GM12878 (cell line): ENCODE measurements around the gene SRPRB. TPM values are rescaled to one million over a fixed set of nuclear protein-coding genes. Genes with fewer than 3 reads are reported as not detected.
A peak's percentile ranks its signal among the peaks of the same experiment; 100 is the strongest.

Experiments
- ATF7 ChIP-seq: fragments of 450-650 bp; IDR thresholded peaks from 2 replicates; pipeline ENCODE4 v1.6.1; 2016; ENCODE audit warnings: low read depth, mild to moderate bottlenecking
- CHD2 ChIP-seq: IDR thresholded peaks from 2 replicates; pipeline ENCODE4 v1.6.1; 2011; ENCODE audit warnings: low read depth, low read length, improper control_type of control experiment, borderline replicate concordance
- DPF2 ChIP-seq: fragments of 450-650 bp; IDR thresholded peaks from 2 replicates; pipeline ENCODE4 v1.6.1; 2017; ENCODE audit warnings: mild to moderate bottlenecking
- FOXK2 ChIP-seq: fragments of 450-650 bp; IDR thresholded peaks from 2 replicates; pipeline ENCODE4 v1.6.1; 2017; ENCODE audit warnings: mild to moderate bottlenecking, moderate library complexity
- IKZF1 ChIP-seq: fragments of 450-650 bp; conservative IDR thresholded peaks from 2 replicates; pipeline ENCODE4 v1.6.1; 2017; ENCODE audit warnings: antibody characterized with exemption, mild to moderate bottlenecking
- MEF2A ChIP-seq: IDR thresholded peaks from 2 replicates; pipeline ENCODE4 v1.6.1; 2011; ENCODE audit warnings: low read depth, mild to moderate bottlenecking, low read length, moderate library complexity; ENCODE audit not compliant: insufficient read depth
- MTA2 ChIP-seq: fragments of 450-650 bp; IDR thresholded peaks from 2 replicates; pipeline ENCODE4 v1.6.1; 2016; ENCODE audit warnings: low read depth, mild to moderate bottlenecking, moderate library complexity
- MXI1 ChIP-seq: fragments of 150-350 bp; IDR thresholded peaks from 2 replicates; pipeline ENCODE4 v1.6.1; 2011; ENCODE audit warnings: low read depth, mild to moderate bottlenecking, inconsistent platforms, low read length, improper control_type of control experiment
- NFYA ChIP-seq: IDR thresholded peaks from 2 replicates; pipeline ENCODE4 v1.6.1; 2011; ENCODE audit warnings: low read depth, mild to moderate bottlenecking, low read length, improper control_type of control experiment, borderline replicate concordance
- NRF1 ChIP-seq: conservative IDR thresholded peaks from 2 replicates; pipeline ENCODE4 v1.6.1; 2011; ENCODE audit warnings: mild to moderate bottlenecking, low read depth, low read length, improper control_type of control experiment
- SIX5 ChIP-seq: IDR thresholded peaks from 2 replicates; pipeline ENCODE4 v1.6.1; 2011; ENCODE audit warnings: mild to moderate bottlenecking, low read depth, low read length, moderate library complexity; ENCODE audit not compliant: severe bottlenecking
- SREBF2 ChIP-seq: IDR thresholded peaks from 2 replicates; pipeline ENCODE4 v1.6.1; 2012; ENCODE audit warnings: mild to moderate bottlenecking, low read length
- TARDBP ChIP-seq: IDR thresholded peaks from 2 replicates; pipeline ENCODE4 v1.6.1; 2016; ENCODE audit warnings: borderline replicate concordance
- YY1 ChIP-seq: IDR thresholded peaks from 2 replicates; pipeline ENCODE4 v1.6.1; 2011; ENCODE audit warnings: low read depth, mild to moderate bottlenecking, low read length
- ZNF384 ChIP-seq: IDR thresholded peaks from 2 replicates; pipeline ENCODE4 v1.6.1; 2012; ENCODE audit warnings: low read depth, mild to moderate bottlenecking, low read length, improper control_type of control experiment, borderline replicate concordance
- polyA plus RNA-seq, 11 experiments: library from polyadenylated mRNA; depleted of rRNA in 4 of 11; unstranded in 6 of 11; stranded (reverse) in 5 of 11; fragments of >200 nt; fragmentation: Nextera tagmentation in 4 of 11; fragmentation: Illumina TruSeq in 1 of 11; extraction: Ambion mirVana in 4 of 11; extraction: Trizol in 1 of 11; gene quantifications; 1 replicate in 1 of 11; 2 replicates in 10 of 11; pipeline versions ENCODE4 v1.2.1 to v1.2.3, GENCODE V29; 2011 to 2016; ENCODE audit warnings: inconsistent platforms in 2 of 11, missing spikeins in 2 of 11, low read depth in 1 of 11
- total RNA-seq, 4 experiments: library from RNA; depleted of rRNA in 3 of 4; stranded (reverse); fragments of >200 nt in 3 of 4; fragmentation: Illumina TruSeq in 1 of 4; extraction: Trizol in 1 of 4; gene quantifications; 2 replicates each; pipeline versions ENCODE4 v1.2.1 to v1.2.3, GENCODE V29; 2013 to 2021
- TF ChIP-seq, protein P1 (sequence below): fragments of 450-650 bp; IDR thresholded peaks from 2 replicates; pipeline ENCODE4 v1.6.1; 2018; ENCODE audit warnings: borderline replicate concordance, mild to moderate bottlenecking; ENCODE audit not compliant: partially characterized antibody
- TF ChIP-seq, protein P2 (sequence below): fragments of 450-650 bp; formaldehyde crosslinking; IDR thresholded peaks from 2 replicates; pipeline ENCODE4 v1.4.0; 2020; ENCODE audit warnings: mild to moderate bottlenecking, moderate library complexity
- TF ChIP-seq, protein P3 (sequence below): fragments of 450-650 bp; formaldehyde crosslinking; IDR thresholded peaks from 2 replicates; pipeline ENCODE4 v1.5.0; 2022; ENCODE audit warnings: mild to moderate bottlenecking, missing genetic modification characterization

SRPRB gene
- total and polyA plus RNA-seq, 10 of the 15 experiments (the other 5 are each of a cell fraction or from before 2014, with no cell fraction given): 30.6 to 107 (median 46.6) TPM

DNA sequence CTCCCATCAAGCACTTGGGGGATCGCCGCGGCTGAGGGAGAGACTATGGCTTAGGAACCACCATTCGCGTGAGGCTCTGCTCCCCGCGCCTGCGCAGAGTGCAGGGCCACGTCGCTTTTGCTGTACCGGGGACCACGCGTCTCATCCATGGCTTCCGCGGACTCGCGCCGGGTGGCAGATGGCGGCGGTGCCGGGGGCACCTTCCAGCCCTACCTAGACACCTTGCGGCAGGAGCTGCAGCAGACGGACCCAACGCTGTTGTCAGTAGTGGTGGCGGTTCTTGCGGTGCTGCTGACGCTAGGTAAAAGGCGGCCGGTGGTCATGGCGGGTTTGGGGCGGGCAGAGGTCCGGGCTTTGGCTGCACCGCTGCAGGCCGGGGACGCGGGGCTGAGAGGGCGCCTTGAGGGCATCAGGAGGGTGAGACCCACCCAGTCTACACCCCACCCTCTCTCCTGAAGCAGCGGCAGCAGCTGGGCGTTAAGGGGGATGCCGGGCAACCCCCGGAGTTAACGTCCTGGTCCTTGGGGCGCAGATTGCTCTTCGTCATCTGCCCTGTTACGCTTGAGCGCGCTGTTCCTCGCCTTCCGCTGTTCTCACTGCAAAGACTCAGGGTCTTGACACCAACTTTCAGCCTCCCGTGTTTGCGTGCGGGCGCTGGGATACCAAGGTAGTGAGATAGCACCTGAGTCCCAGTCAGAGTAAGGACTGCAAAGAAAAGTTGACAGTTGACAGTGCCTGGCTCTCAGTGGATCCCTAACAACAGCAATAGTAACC lies at the start of gene SRPRB (continued):
- TF ChIP-seq, protein P1, sequence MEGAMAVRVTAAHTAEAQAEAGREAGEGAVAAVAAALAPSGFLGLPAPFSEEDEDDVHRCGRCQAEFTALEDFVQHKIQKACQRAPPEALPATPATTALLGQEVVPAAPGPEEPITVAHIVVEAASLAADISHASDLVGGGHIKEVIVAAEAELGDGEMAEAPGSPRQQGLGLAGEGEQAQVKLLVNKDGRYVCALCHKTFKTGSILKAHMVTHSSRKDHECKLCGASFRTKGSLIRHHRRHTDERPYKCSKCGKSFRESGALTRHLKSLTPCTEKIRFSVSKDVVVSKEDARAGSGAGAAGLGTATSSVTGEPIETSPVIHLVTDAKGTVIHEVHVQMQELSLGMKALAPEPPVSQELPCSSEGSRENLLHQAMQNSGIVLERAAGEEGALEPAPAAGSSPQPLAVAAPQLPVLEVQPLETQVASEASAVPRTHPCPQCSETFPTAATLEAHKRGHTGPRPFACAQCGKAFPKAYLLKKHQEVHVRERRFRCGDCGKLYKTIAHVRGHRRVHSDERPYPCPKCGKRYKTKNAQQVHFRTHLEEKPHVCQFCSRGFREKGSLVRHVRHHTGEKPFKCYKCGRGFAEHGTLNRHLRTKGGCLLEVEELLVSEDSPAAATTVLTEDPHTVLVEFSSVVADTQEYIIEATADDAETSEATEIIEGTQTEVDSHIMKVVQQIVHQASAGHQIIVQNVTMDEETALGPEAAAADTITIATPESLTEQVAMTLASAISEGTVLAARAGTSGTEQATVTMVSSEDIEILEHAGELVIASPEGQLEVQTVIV: no peak
- TF ChIP-seq IKZF1 (peak; percentile 91), NFYA (no peak), SIX5 (peak; percentile 86), MEF2A (no peak), MTA2 (no peak), DPF2 (peak; percentile 29; the same call in 1 of the 2 replicates), CHD2 (peak; percentile 82), ZNF384 (no peak), SREBF2 (no peak), FOXK2 (no peak), MXI1 (peak; percentile 98), NRF1 (peak; percentile 97), TARDBP (0 out of 2 replicates have a peak, but pooled peaks have one; percentile 66), YY1 (peak; percentile 94), ATF7 (no peak)
- TF ChIP-seq, protein P2, sequence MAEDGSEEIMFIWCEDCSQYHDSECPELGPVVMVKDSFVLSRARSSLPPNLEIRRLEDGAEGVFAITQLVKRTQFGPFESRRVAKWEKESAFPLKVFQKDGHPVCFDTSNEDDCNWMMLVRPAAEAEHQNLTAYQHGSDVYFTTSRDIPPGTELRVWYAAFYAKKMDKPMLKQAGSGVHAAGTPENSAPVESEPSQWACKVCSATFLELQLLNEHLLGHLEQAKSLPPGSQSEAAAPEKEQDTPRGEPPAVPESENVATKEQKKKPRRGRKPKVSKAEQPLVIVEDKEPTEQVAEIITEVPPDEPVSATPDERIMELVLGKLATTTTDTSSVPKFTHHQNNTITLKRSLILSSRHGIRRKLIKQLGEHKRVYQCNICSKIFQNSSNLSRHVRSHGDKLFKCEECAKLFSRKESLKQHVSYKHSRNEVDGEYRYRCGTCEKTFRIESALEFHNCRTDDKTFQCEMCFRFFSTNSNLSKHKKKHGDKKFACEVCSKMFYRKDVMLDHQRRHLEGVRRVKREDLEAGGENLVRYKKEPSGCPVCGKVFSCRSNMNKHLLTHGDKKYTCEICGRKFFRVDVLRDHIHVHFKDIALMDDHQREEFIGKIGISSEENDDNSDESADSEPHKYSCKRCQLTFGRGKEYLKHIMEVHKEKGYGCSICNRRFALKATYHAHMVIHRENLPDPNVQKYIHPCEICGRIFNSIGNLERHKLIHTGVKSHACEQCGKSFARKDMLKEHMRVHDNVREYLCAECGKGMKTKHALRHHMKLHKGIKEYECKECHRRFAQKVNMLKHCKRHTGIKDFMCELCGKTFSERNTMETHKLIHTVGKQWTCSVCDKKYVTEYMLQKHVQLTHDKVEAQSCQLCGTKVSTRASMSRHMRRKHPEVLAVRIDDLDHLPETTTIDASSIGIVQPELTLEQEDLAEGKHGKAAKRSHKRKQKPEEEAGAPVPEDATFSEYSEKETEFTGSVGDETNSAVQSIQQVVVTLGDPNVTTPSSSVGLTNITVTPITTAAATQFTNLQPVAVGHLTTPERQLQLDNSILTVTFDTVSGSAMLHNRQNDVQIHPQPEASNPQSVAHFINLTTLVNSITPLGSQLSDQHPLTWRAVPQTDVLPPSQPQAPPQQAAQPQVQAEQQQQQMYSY (CRISPR knock-in tag): no peak
- TF ChIP-seq, protein P3, sequence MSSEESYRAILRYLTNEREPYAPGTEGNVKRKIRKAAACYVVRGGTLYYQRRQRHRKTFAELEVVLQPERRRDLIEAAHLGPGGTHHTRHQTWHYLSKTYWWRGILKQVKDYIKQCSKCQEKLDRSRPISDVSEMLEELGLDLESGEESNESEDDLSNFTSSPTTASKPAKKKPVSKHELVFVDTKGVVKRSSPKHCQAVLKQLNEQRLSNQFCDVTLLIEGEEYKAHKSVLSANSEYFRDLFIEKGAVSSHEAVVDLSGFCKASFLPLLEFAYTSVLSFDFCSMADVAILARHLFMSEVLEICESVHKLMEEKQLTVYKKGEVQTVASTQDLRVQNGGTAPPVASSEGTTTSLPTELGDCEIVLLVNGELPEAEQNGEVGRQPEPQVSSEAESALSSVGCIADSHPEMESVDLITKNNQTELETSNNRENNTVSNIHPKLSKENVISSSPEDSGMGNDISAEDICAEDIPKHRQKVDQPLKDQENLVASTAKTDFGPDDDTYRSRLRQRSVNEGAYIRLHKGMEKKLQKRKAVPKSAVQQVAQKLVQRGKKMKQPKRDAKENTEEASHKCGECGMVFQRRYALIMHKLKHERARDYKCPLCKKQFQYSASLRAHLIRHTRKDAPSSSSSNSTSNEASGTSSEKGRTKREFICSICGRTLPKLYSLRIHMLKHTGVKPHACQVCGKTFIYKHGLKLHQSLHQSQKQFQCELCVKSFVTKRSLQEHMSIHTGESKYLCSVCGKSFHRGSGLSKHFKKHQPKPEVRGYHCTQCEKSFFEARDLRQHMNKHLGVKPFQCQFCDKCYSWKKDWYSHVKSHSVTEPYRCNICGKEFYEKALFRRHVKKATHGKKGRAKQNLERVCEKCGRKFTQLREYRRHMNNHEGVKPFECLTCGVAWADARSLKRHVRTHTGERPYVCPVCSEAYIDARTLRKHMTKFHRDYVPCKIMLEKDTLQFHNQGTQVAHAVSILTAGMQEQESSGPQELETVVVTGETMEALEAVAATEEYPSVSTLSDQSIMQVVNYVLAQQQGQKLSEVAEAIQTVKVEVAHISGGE (CRISPR knock-in tag): no peak
